ENCODE data around the gene LPAR5. TPM values are rescaled to one million over a fixed set of nuclear protein-coding genes. Genes with fewer than 3 reads are reported as not detected.

Gene LPAR5
- total RNA-seq, 1 donor from 2014 or later: 2.1 TPM

- H3K4me3 ChIP-seq (ENCODE audit: low read depth, low read length): no peak overlapping the region
- H3K27me3 ChIP-seq (ENCODE audit: control insufficient read depth, insufficient read depth, low read length): no peaks in the 10 kb centered on the region
- DNase-seq (ENCODE audit: low read depth) (no peak), FAIRE-seq (no peak)
- H3K36me3 ChIP-seq (ENCODE audit: control insufficient read depth, insufficient read depth, low read length): peaks cover 18% of the 10 kb centered on the region
- TF ChIP-seq CTCF (IDR thresholded peaks at IDR 0.05; ENCODE audit: insufficient read depth, low read length, severe bottlenecking): no peak
Measured at GRCh38 chr12:6666211-6666610, 30.5 kb upstream of the LPAR5 start.

GRCh38 chr12:6664902-6665301 lies 29.1 kb upstream of the LPAR5 start:
- DNase-seq (ENCODE audit: low read depth): peak; percentile 15
- no peak for FAIRE-seq
- Histone ChIP-seq H3K4me3 (ENCODE audit: low read depth, low read length) (no peak overlapping the region), H3K36me3 (ENCODE audit: control insufficient read depth, insufficient read depth, low read length) (peaks cover 13% of the 10 kb centered on the region), H3K27me3 (ENCODE audit: control insufficient read depth, insufficient read depth, low read length) (no peaks in the 10 kb centered on the region)
- TF ChIP-seq CTCF (IDR thresholded peaks at IDR 0.05; ENCODE audit: insufficient read depth, low read length, severe bottlenecking): no peak

GRCh38 chr12:6662906-6663742 lies 27.4 kb upstream of the LPAR5 start, which contains the start of gene ING4:
Gene ING4, minus strand, starts transcription at chr12:6663119. Its CDS starts 18 bp downstream, at chr12:6663101.
- Histone ChIP-seq H3K36me3 (ENCODE audit: control insufficient read depth, insufficient read depth, low read length) (peaks cover 8% of the 10 kb centered on the region), H3K27me3 (ENCODE audit: control insufficient read depth, insufficient read depth, low read length) (no peaks in the 10 kb centered on the region), H3K4me3 (ENCODE audit: low read depth, low read length) (peak within 1 kb of the TSS; percentile 68)
- FAIRE-seq (no peak), DNase-seq (ENCODE audit: low read depth) (peak; percentile 97)
- TF ChIP-seq CTCF (IDR thresholded peaks at IDR 0.05; ENCODE audit: insufficient read depth, low read length, severe bottlenecking): no peak

- no peak for TF ChIP-seq CTCF (IDR thresholded peaks at IDR 0.05; ENCODE audit: insufficient read depth, low read length, severe bottlenecking)
- DNase-seq (ENCODE audit: low read depth) (no peak), FAIRE-seq (no peak)
- peak overlapping the region; percentile 68 for H3K4me3 ChIP-seq (ENCODE audit: low read depth, low read length)
- H3K27me3 ChIP-seq (ENCODE audit: control insufficient read depth, insufficient read depth, low read length): no peaks in the 10 kb centered on the region
- peaks cover 8% of the 10 kb centered on the region for H3K36me3 ChIP-seq (ENCODE audit: control insufficient read depth, insufficient read depth, low read length)
Measured at GRCh38 chr12:6662602-6662905, 26.8 kb upstream of the LPAR5 start.

- no peak for FAIRE-seq
Measured at GRCh38 chr12:6653987-6654386, 18.2 kb upstream of the LPAR5 start.

More at GRCh38 chr12:6653987-6654386, 18.2 kb upstream of the LPAR5 start:
- Histone ChIP-seq H3K36me3 (ENCODE audit: control insufficient read depth, insufficient read depth, low read length) (peaks cover 21% of the 10 kb centered on the region), H3K27me3 (ENCODE audit: control insufficient read depth, insufficient read depth, low read length) (no peaks in the 10 kb centered on the region), H3K4me3 (ENCODE audit: low read depth, low read length) (no peak overlapping the region)
- no peak for DNase-seq (ENCODE audit: low read depth)
- no peak for TF ChIP-seq CTCF (IDR thresholded peaks at IDR 0.05; ENCODE audit: insufficient read depth, low read length, severe bottlenecking)

Measured in bronchial epithelial cell (primary cell).